Breast epithelium (tissue), 4 donors: ENCODE measurements around the gene ZBTB3. TPM values are rescaled to one million over a fixed set of nuclear protein-coding genes. Genes with fewer than 3 reads are reported as not detected.
"Not testable (repeated sequence)": the region's sequence is repeated elsewhere in the genome, so short reads cannot be mapped to it uniquely, and the experiment has no call there.

Experiments used
- DNase-seq, 2 donors: peaks; one replicate each; pipeline ENCODE4 v3.0.0-alpha.2; 2019; ENCODE audit warnings: low spot score in 2 of 2
- H3K27ac ChIP-seq, 2 donors: fragments of 200-600 bp; sonication (generic) in 1 of 2; one replicate each; pipeline ENCODE4 v1.5.1; 2016 to 2019; ENCODE audit warnings: mild to moderate bottlenecking in 1 of 2
- H3K27me3 ChIP-seq, 2 donors: fragments of 200-600 bp; sonication (generic) in 1 of 2; one replicate each; pipeline versions ENCODE4 v1.5.1 to v1.6.0; 2017 to 2019; ENCODE audit warnings: control low read depth in 1 of 2, mild to moderate bottlenecking in 1 of 2
- H3K36me3 ChIP-seq: fragments of 200-600 bp; one replicate; pipeline ENCODE4 v1.5.1; 2019
- H3K4me1 ChIP-seq, 2 donors: fragments of 200-600 bp; sonication (generic); one replicate each; pipeline ENCODE4 v1.5.1; 2016 to 2019; ENCODE audit warnings: control low read depth in 1 of 2
- H3K4me3 ChIP-seq, 3 donors: fragments of 200-600 bp; sonication (generic); 1 replicate in 2 of 3; 2 replicates in 1 of 3; pipeline ENCODE4 v1.5.1; 2016 to 2019; ENCODE audit warnings: mild to moderate bottlenecking in 3 of 3, moderate library complexity in 2 of 3
- H3K9me3 ChIP-seq, 2 donors: fragments of 200-600 bp; sonication (generic) in 1 of 2; one replicate each; pipeline ENCODE4 v1.5.1; 2016 to 2019; ENCODE audit warnings: control low read depth in 1 of 2
- POLR2A ChIP-seq: fragments of 450-650 bp; IDR thresholded peaks from one replicate; pipeline ENCODE4 v1.6.1; 2016; ENCODE audit warnings: antibody characterized with exemption, mild to moderate bottlenecking, moderate library complexity
- POLR2AphosphoS5 ChIP-seq, 3 donors: sonication (generic); formaldehyde crosslinking; IDR thresholded peaks; one replicate each; pipeline ENCODE4 v1.6.1; 2017; ENCODE audit warnings: antibody characterized with exemption in 3 of 3
- intact Hi-C: fragments of 100-400 bp; cut with DNase I; formaldehyde crosslinking; loops from one replicate; pipeline ENCODE4 v1.15.1; 2023; ENCODE audit warnings: low total_unique reads
- total RNA-seq, 3 donors: library from RNA; depleted of rRNA; stranded (reverse); fragments of >200 nt; gene quantifications; one replicate each; pipeline ENCODE4 v1.1.0, GENCODE V29; 2016
- TF ChIP-seq, protein P1 (sequence below), 3 donors: fragments of 450-650 bp; IDR thresholded peaks; one replicate each; pipeline ENCODE4 v1.5.1; 2016 to 2017; ENCODE audit warnings: antibody characterized with exemption in 3 of 3, mild to moderate bottlenecking in 3 of 3, moderate library complexity in 3 of 3

The ZBTB3 gene
- total RNA-seq, 3 donors from 2014 or later, result 5.9 to 9.7 (median 9.0) TPM

GRCh38 chr11:62747475-62748160 is 6.3 kb downstream of the ZBTB3 start:
- DNase-seq, result no peak
- TF ChIP-seq, protein P1, sequence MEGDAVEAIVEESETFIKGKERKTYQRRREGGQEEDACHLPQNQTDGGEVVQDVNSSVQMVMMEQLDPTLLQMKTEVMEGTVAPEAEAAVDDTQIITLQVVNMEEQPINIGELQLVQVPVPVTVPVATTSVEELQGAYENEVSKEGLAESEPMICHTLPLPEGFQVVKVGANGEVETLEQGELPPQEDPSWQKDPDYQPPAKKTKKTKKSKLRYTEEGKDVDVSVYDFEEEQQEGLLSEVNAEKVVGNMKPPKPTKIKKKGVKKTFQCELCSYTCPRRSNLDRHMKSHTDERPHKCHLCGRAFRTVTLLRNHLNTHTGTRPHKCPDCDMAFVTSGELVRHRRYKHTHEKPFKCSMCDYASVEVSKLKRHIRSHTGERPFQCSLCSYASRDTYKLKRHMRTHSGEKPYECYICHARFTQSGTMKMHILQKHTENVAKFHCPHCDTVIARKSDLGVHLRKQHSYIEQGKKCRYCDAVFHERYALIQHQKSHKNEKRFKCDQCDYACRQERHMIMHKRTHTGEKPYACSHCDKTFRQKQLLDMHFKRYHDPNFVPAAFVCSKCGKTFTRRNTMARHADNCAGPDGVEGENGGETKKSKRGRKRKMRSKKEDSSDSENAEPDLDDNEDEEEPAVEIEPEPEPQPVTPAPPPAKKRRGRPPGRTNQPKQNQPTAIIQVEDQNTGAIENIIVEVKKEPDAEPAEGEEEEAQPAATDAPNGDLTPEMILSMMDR (IDR thresholded peaks at IDR 0.05), result no peak
- no peak for TF ChIP-seq POLR2AphosphoS5 (IDR thresholded peaks at IDR 0.05)
- no peak for TF ChIP-seq POLR2A

DNA sequence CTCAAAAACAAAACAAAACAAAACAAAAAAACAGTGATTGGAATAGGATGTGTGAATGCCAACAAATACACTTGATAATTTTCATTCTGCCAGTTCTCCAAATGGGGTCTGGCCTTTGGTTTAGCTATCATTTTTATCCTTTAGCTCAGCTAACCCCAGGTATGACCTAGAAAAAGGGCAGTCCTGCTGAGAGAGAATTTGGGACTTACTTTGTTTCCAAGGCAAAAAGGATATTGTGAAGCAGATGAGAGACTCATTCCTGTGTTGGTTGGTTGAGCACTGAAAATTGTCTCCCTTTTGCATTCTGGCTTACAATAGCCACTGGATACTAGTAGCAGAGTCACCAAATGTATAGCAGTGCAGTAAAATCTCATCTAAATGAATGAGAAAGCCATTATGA is 16.8 kb downstream of the ZBTB3 start:
- intact Hi-C loops, result no loop called here
- H3K27ac ChIP-seq, result no peak overlapping the region
- H3K4me1 ChIP-seq, result no peaks in the 10 kb centered on the region
- H3K27me3 ChIP-seq, result no peaks in the 10 kb centered on the region
- no peak for TF ChIP-seq POLR2A
- TF ChIP-seq, protein P1 (IDR thresholded peaks at IDR 0.05), result no peak
- no peak for TF ChIP-seq POLR2AphosphoS5 (IDR thresholded peaks at IDR 0.05)
- H3K4me3 ChIP-seq, result no peak overlapping the region
- no peaks in the 10 kb centered on the region for H3K36me3 ChIP-seq
- H3K9me3 ChIP-seq, result no peaks in the 10 kb centered on the region
- DNase-seq, result no peak

More at GRCh38 chr11:62747475-62748160, 6.3 kb downstream of the ZBTB3 start:
- H3K4me3 ChIP-seq, result no peak overlapping the region
- no peaks in the 10 kb centered on the region for H3K27me3 ChIP-seq
- H3K9me3 ChIP-seq, result no peaks in the 10 kb centered on the region
- no peaks in the 10 kb centered on the region for H3K36me3 ChIP-seq
- intact Hi-C loops, result no loop called here
- H3K27ac ChIP-seq, result peak overlapping the region in 1 of 2 donors; percentile 10
- no peaks in the 10 kb centered on the region for H3K4me1 ChIP-seq

GRCh38 chr11:62732830-62733229 is 21.1 kb downstream of the ZBTB3 start:
- no peak for DNase-seq
- peaks cover 3 to 10% of the 10 kb centered on the region in 2 donors for H3K4me1 ChIP-seq
- TF ChIP-seq POLR2A (no peak), POLR2AphosphoS5 (IDR thresholded peaks at IDR 0.05) (no peak)
- TF ChIP-seq, protein P1 (IDR thresholded peaks at IDR 0.05), result no peak
- H3K27me3 ChIP-seq, result no peaks in the 10 kb centered on the region
- H3K9me3 ChIP-seq, result no peaks in the 10 kb centered on the region
- no peak overlapping the region for H3K4me3 ChIP-seq
- no peak overlapping the region for H3K27ac ChIP-seq
- intact Hi-C loops, result no loop called here
- no peaks in the 10 kb centered on the region for H3K36me3 ChIP-seq

DNA sequence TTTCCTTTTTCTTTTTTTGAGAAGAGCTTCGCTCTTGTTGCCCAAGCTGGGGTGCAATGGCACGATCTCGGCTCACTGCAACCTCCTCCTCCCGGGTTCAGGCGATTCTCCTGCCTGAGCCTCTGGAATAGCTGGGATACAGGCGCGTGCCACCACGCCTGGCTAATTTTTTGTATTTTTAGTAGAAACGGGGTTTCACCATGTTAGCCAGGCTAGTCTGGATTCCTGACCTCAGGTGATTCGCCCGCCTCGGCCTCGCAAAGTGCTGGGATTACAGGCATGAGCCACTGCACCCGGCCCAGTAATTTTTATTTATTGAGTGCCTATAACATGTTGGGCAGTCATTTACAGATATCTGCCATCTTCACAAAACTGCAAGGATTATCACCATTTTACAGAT is 23.9 kb downstream of the ZBTB3 start:
- H3K9me3 ChIP-seq, intact Hi-C loops, H3K36me3 ChIP-seq, H3K4me1 ChIP-seq, DNase-seq, H3K27me3 ChIP-seq: not testable (repeated sequence)
- Histone ChIP-seq H3K4me3 (peak overlapping the region in 2 of 3 donors; percentile 86 to 98), H3K27ac (peak overlapping the region; percentile 1 to 36)

DNA sequence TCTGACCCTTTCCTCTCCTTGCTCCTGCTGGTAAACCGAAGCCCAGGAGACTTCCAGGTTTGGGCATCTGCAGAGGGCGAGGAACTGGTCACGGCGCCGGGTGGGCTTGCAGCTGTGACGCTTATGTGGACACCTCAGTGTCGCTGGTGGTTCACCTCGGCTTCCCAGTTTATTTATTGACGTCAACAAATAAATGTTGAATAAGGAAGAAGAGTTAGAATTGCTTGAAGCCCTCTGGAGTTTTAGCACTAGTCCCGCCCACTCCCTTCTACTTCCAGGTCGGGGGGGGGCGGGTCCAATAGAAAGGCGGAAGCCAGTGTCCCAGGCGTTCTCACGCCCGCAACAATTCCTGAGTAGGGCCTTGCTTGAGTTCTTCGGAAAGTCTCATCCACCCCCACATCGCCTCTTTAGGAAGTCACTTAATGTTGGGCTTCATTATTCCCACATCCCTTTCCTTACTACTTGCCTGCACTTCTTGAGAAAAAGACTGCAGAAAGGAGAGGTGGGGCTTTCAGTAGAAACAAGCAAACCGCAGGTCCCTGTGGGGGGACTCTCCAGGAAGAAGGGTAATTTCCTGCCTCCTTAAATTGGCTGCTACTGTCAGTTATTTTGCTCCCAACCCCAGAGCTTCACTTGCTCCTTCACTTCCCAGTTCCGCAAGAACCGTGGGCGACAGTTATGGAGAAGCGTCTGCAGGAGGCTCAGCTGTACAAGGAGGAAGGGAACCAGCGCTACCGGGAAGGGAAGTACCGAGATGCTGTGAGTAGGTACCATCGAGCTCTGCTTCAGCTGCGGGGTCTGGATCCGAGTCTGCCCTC is 25.6 kb downstream of the ZBTB3 start, which contains the start of gene TTC9C:
TSS of gene TTC9C (plus strand) at position 316 of the 818 bp plus-strand sequence. CDS start at position 679, 363 bp downstream.
- intact Hi-C loops, result no loop called here
- no peaks in the 10 kb centered on the region for H3K9me3 ChIP-seq
- no peaks in the 10 kb centered on the region for H3K27me3 ChIP-seq
- H3K4me3 ChIP-seq, result peak within 1 kb of the TSS; percentile 86 to 98 (median 92)
- H3K4me1 ChIP-seq, result peaks cover 3 to 17% of the 10 kb centered on the region in 2 donors
- TF ChIP-seq, protein P1 (IDR thresholded peaks at IDR 0.05), result no peak
- TF ChIP-seq POLR2AphosphoS5 (IDR thresholded peaks at IDR 0.05) (peak; percentile 63 to 90 (median 88)), POLR2A (peak; percentile 91)
- H3K27ac ChIP-seq, result peak within 1 kb of the TSS; percentile 93 to 97
- peak; percentile 86 to 88 for DNase-seq
- no peaks in the 10 kb centered on the region for H3K36me3 ChIP-seq
